Nephron progenitor cell (in vitro differentiated cells): ENCODE results near the gene MELTF.

Source experiments
- DNase-seq: peaks from one replicate; pipeline ENCODE4 v3.0.0; 2021
- H3K27ac Mint-ChIP-seq: 2 replicates; pipeline ENCODE4 v1.8.0; 2021; ENCODE audit warnings: mild to moderate bottlenecking, moderate library complexity, mixed read lengths
- H3K27me3 Mint-ChIP-seq: 2 replicates; pipeline ENCODE4 v1.8.0; 2021; ENCODE audit warnings: mild to moderate bottlenecking, low read depth, mixed read lengths; ENCODE audit not compliant: poor library complexity
- H3K36me3 Mint-ChIP-seq: 2 replicates; pipeline ENCODE4 v1.8.0; 2021; ENCODE audit warnings: low read depth, mixed read lengths
- H3K4me1 Mint-ChIP-seq: 2 replicates; pipeline ENCODE4 v1.8.0; 2021; ENCODE audit warnings: mixed read lengths
- H3K4me3 Mint-ChIP-seq: 2 replicates; pipeline ENCODE4 v1.8.0; 2021; ENCODE audit warnings: mild to moderate bottlenecking, moderate library complexity, mixed read lengths
- H3K9me3 Mint-ChIP-seq: 2 replicates; pipeline ENCODE4 v1.8.0; 2021; ENCODE audit warnings: mild to moderate bottlenecking, moderate library complexity, mixed read lengths
- TF ChIP-seq, protein P1 (sequence below): fragments of 200-600 bp; sonication (generic); IDR thresholded peaks from 2 replicates; pipeline ENCODE4 v1.5.0; 2021; ENCODE audit warnings: antibody characterized with exemption

MELTF gene

DNA sequence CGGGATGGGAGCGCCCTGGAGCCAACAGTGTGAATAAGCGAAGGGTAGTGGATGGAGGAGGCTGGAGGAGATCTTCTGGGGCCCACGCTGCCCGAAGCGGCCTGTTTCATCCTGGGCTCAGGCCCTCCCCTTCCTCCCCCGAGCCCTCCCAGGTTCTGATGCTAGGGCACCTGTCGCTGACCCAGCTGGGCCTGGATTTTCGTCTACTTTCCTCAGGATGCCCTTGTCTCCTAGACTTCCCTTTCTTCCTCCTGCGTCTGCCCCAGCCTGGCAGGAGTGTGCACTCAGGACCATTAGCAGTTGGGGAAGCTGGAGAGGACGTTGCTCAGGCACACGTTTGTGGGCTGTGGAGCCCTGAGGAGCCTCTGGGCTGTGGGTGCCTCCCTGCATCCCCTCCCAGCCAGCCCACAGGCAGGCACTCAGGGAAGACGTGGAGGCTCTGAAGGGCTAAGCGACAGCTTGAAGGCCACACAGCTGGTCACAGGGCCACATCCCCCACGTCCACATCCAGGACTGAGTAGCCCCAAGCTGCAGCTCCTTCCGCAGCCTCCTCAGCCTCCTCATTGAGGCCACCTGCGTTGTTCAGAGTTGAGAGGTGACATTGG is 37.1 kb downstream of the MELTF start:
- Mint-ChIP-seq H3K4me1 (peaks cover 36% of the 10 kb centered on the region), H3K27ac (no peak overlapping the region), H3K27me3 (peaks cover 3% of the 10 kb centered on the region), H3K4me3 (no peak overlapping the region), H3K9me3 (no peaks in the 10 kb centered on the region), H3K36me3 (no peaks in the 10 kb centered on the region)
- DNase-seq: no peak
- TF ChIP-seq, protein P1, sequence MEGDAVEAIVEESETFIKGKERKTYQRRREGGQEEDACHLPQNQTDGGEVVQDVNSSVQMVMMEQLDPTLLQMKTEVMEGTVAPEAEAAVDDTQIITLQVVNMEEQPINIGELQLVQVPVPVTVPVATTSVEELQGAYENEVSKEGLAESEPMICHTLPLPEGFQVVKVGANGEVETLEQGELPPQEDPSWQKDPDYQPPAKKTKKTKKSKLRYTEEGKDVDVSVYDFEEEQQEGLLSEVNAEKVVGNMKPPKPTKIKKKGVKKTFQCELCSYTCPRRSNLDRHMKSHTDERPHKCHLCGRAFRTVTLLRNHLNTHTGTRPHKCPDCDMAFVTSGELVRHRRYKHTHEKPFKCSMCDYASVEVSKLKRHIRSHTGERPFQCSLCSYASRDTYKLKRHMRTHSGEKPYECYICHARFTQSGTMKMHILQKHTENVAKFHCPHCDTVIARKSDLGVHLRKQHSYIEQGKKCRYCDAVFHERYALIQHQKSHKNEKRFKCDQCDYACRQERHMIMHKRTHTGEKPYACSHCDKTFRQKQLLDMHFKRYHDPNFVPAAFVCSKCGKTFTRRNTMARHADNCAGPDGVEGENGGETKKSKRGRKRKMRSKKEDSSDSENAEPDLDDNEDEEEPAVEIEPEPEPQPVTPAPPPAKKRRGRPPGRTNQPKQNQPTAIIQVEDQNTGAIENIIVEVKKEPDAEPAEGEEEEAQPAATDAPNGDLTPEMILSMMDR: no peak

DNA sequence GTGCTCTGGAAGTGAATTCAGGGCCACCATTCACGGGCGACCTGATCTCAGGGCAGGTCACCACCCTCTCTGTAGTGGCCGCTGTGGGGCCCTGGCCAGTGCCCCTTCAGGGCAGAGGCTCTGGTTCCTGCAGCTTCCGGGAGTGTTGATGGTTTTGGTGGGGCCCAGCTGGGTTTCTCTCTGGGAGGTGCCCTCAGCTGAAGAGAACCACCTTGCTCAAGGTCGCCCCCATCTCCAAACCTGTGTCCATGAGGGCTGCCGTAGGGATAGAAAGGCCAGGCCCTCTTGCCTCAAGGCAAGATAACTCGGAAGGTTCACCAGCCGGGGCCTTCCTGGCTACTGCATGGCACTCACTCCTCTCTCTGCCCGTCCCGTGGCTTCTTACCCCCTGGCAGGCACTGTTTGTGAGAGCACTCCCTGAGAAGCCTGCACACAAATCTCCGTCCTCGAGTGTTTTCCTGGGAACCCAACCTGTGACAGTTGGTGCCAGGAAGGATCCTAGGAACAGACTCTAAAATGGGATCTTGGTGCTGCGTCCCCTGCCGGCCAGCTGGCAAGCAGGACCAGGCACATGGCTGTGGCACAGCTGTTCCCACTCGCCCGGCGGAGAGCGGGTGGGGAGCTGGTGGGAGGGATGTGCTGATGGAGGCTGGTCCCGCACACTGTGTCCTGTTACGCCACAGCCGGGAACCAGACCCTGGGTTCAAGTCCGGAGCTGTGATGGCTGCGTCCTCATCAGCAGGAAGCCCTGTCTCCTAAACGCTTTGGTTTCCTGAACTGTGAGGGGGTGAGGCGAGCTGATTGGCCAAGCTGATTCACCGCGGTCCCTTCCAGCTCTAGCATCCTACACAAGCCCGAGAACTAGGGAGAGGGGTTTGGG is 37.8 kb downstream of the MELTF start:
- TF ChIP-seq, protein P1: no peak
- H3K36me3 Mint-ChIP-seq: no peaks in the 10 kb centered on the region
- H3K4me1 Mint-ChIP-seq: peaks cover 34% of the 10 kb centered on the region
- H3K4me3 Mint-ChIP-seq: no peak overlapping the region
- no peak for DNase-seq
- no peak overlapping the region for H3K27ac Mint-ChIP-seq
- H3K27me3 Mint-ChIP-seq: peaks cover 3% of the 10 kb centered on the region
- no peaks in the 10 kb centered on the region for H3K9me3 Mint-ChIP-seq

DNA sequence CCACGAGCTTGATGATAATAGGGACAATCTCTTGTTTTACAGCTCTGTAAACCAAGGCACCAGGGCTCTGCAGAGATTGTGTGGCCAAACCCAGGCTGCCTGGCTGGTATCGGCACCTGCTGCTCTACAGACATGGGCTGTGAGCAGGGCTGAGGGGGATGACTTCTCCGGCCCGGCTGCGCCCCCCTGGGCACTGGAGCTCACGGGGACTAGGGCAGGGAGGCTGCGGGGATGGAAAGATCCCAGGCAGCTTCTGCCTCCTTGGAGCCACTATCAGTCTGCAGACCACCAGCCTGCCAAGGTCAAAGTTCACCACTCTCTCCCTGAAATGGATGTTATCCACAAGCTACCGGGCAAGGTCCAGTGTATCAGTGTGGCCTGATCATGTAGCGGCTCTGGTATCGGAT is 39.0 kb downstream of the MELTF start:
- no peak for DNase-seq
- H3K9me3 Mint-ChIP-seq: no peaks in the 10 kb centered on the region
- H3K4me3 Mint-ChIP-seq: no peak overlapping the region
- TF ChIP-seq, protein P1: no peak
- no peak overlapping the region for H3K27ac Mint-ChIP-seq
- no peaks in the 10 kb centered on the region for H3K36me3 Mint-ChIP-seq
- H3K4me1 Mint-ChIP-seq: peaks cover 29% of the 10 kb centered on the region
- H3K27me3 Mint-ChIP-seq: peaks cover 3% of the 10 kb centered on the region

DNA sequence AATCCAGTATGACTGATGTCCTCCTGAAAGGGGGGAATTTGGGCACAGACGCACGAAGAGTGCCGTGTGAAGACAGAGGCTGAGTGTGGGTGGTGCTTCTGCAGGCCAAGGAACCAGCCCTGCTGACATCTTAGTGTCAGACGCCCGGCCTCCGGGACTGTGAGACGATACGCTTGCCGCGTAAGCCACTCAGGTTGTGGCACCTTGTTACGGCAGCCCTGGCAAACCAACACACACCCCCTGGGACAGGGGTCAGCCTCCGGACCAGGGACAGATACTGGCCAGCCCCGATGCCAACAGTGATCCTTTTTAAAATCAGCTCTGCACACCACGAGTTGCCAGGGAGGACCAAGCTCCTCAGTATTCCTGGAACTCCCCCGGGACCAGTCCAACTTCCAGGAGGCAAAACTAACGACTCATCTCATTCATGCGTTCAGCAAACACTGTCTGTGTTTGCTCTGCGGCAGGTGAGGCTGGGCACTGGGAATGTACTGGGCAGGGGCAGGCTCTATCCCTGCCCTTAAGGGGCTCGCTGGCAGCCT is 39.8 kb downstream of the MELTF start:
- Mint-ChIP-seq H3K4me3 (no peak overlapping the region), H3K4me1 (peaks cover 34% of the 10 kb centered on the region), H3K36me3 (no peaks in the 10 kb centered on the region), H3K9me3 (no peaks in the 10 kb centered on the region), H3K27ac (no peak overlapping the region), H3K27me3 (peaks cover 3% of the 10 kb centered on the region)
- no peak for DNase-seq
- TF ChIP-seq, protein P1: no peak

DNA sequence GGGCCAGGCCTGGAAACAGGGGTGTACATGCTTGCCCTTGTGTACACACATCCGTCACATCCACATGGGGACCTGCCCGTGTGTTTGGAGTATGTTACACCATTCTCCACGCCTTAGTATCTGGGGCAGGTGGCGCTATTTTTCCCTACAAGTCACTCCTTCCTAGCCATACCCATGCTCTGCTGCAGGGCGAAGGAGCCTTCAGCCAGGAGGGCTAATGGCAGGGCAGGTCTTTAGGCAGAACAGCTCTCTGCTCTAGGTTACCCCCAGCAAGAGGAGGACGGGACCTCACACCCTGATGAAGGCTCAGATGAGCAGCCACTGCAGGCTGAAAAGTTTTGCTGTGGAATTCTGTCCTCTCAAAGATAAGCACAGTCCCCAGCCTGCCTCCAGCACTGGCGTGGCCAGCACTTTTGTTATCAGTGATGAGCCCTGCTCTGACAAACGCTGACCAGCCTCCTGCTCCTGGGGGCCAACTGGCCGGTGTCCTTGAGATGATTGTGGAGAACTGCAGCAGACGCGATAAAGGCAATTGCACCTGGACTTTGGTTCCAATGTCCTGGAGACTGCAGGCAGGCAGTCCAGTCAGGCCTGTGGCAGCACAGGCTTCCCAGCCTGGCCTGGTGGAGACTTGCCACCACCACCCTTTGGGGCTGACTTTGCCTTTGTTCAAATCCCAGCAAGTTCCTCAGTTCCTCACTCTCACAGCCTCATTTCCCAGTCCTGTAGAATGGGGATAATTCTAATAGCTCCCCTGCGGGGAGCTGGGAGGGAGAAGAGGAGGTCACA is 41.2 kb downstream of the MELTF start:
- H3K27me3 Mint-ChIP-seq: peaks cover 7% of the 10 kb centered on the region
- TF ChIP-seq, protein P1: no peak
- H3K9me3 Mint-ChIP-seq: peaks cover 6% of the 10 kb centered on the region
- H3K4me3 Mint-ChIP-seq: no peak overlapping the region
- H3K27ac Mint-ChIP-seq: no peak overlapping the region
- peaks cover 2% of the 10 kb centered on the region for H3K36me3 Mint-ChIP-seq
- H3K4me1 Mint-ChIP-seq: peaks cover 40% of the 10 kb centered on the region
- no peak for DNase-seq
